NOMO-1 (cell line): Measurements from ENCODE around the gene KCNQ1OT1.
A peak's percentile ranks its signal among the peaks of the same experiment; 100 is the strongest.

Experiments used
- DNase-seq, 2 experiments: peaks; one replicate each; lab custom pipeline; 2025; ENCODE audit not compliant: unreplicated experiment in 2 of 2; lab: John Stamatoyannopoulos, UW

Gene KCNQ1OT1

GRCh38 chr11:2689651-2690575, 9.9 kb downstream of the KCNQ1OT1 start:
- DNase-seq = no peak

GRCh38 chr11:2688381-2689231, 11.2 kb downstream of the KCNQ1OT1 start:
- DNase-seq = no peak

- no peak for DNase-seq
These were observed 12.0 kb downstream of the KCNQ1OT1 start for GRCh38 chr11:2687782-2688191.

GRCh38 chr11:2687223-2687530, 12.6 kb downstream of the KCNQ1OT1 start:
- DNase-seq = no peak

- DNase-seq = no peak
These were observed 13.2 kb downstream of the KCNQ1OT1 start for GRCh38 chr11:2686360-2687222.

GRCh38 chr11:2685566-2686359, 14.0 kb downstream of the KCNQ1OT1 start:
- DNase-seq = no peak

- no peak for DNase-seq
These were observed 14.7 kb downstream of the KCNQ1OT1 start for GRCh38 chr11:2685051-2685450.

- DNase-seq = no peak
These were observed 15.2 kb downstream of the KCNQ1OT1 start for GRCh38 chr11:2684581-2684980.

- no peak for DNase-seq
These were observed 16.0 kb downstream of the KCNQ1OT1 start for GRCh38 chr11:2683806-2684205.

GRCh38 chr11:2681408-2682145, 18.2 kb downstream of the KCNQ1OT1 start:
- peak; percentile 24 to 41 for DNase-seq

GRCh38 chr11:2679011-2679676, 20.6 kb downstream of the KCNQ1OT1 start:
- DNase-seq = no peak

- DNase-seq = no peak
These were observed 21.4 kb downstream of the KCNQ1OT1 start for GRCh38 chr11:2678396-2678795.

- peak; percentile 50 to 91 for DNase-seq
These were observed 22.7 kb downstream of the KCNQ1OT1 start for GRCh38 chr11:2677127-2677526.

GRCh38 chr11:2675540-2675939, 24.3 kb downstream of the KCNQ1OT1 start:
- no peak for DNase-seq

- DNase-seq = no peak
These were observed 25.1 kb downstream of the KCNQ1OT1 start for GRCh38 chr11:2674658-2675131.

GRCh38 chr11:2673871-2674471, 25.8 kb downstream of the KCNQ1OT1 start:
- DNase-seq = no peak

- DNase-seq = no peak
These were observed 26.6 kb downstream of the KCNQ1OT1 start for GRCh38 chr11:2673250-2673610.

GRCh38 chr11:2672553-2673249, 27.1 kb downstream of the KCNQ1OT1 start:
- DNase-seq = no peak
